NCI-H2029 (cell line): Measurements from ENCODE around the gene CASP10.
A peak's percentile ranks its signal among the peaks of the same experiment; 100 is the strongest.

Source experiments
- DNase-seq: peaks from one replicate; lab custom pipeline; 2025; lab: John Stamatoyannopoulos, UW

Gene CASP10

DNA sequence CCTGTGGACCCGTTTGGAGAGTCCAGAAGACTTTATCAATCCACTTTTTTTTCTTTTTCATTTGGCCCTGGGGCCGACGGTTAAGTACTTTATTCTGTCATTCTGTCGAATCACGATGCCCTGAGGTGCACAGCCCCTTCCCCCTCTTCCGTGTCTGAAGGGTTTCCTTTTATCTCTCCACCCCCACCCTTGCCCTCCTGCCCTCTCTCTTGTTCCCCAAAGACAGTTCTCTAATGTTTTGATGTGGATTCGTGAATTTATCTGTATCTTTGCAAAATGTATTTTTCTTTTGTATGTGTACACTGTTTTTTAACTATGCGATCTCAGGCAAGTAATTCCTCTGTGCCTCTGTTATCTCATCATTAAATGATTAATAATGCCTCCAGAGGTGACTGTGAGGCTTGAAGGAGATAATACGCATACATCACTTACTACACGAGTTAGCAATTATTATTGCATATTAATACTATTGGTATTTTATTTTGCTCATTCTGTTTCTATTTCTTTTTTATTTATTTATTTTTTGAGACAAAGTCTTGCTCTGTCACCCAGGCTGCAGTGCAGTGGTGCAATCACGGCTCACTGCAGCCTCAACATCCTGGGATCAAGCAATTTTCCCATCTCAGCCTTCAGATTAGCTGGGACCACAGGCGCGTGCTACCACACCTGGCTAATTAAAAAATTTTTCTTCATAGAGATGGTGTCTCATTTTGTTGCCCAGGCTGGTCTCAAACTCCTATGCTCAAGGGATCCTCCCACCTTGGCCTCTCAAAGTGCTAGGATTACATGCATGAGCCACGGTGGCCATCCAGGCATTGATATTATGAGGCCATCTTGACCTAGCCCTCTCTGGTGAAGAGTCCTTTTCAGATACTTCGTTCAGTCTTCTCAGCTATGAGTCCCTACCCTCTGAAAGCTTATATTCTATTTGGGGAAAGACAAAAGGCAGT is 76.0 kb downstream of the CASP10 start:
- no peak for DNase-seq

DNA sequence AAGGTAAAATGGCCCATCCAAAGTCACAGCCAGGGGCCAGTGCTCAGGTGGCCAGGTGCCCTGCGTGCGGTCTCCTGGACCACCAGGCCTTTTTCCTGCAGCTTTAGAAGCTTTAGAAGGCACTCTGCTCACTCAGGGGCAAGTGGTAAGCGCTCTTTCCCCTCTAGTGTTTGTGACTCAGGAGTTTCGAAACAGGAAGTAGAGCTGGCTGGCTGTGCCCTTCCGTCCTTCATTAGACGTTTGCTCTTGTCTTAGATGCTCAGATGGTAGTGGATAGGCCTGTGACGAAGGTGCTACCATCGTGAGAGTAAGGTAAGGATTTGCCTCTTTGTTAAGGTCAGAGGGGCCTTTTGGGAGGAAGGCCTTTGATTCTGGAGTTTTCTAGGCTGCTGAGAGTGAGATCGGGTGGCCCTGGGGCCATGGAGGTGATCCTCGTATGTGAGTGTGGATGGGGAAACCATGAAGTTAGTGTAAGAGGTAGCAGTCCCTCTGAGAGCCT is 77.4 kb downstream of the CASP10 start, which contains the start of gene CASP8:
TSS of gene CASP8 (plus strand) at position 235 of the 499 bp plus-strand sequence. CDS start 5,951 bp downstream, outside the sequence.
- DNase-seq: no peak

DNA sequence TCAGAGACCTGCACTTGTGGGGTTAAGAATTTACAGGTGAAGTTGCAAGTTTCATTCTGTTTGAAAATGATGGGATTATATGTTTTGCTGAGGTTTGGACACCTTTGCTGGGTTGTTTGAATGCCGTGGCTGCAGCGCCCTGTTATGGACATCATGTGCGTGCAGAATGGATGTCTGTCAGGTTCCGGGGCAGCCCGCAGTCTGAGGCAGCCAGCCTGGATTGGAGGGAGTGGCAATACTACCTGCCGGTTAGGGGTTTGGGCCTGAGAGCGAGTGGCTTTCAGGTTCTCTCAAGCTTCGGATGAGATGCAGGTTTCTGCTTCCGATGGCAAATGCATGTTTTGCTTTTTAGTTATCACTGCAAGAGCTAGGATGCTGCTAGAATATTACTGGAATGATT is 78.5 kb downstream of the CASP10 start:
- no peak for DNase-seq

DNA sequence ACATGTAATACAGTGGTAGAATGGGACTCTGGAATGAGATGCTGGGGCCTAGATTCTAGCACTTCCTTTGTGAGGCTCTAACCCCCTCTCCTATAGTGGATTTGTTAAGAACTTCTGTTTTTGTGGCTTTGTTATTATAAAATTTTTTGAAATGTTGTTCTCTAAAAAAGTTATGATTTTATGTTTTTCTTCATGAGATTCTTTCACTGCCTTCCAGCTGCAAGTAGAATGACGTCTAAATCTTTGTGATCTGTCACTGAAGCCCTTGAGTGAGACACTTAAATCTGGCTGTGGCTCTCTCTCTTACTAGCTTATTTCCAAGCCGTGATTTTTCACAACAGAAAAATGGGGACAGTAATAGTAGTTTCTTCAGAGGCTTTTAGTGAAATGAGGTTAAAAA is 79.0 kb downstream of the CASP10 start:
- no peak for DNase-seq

DNA sequence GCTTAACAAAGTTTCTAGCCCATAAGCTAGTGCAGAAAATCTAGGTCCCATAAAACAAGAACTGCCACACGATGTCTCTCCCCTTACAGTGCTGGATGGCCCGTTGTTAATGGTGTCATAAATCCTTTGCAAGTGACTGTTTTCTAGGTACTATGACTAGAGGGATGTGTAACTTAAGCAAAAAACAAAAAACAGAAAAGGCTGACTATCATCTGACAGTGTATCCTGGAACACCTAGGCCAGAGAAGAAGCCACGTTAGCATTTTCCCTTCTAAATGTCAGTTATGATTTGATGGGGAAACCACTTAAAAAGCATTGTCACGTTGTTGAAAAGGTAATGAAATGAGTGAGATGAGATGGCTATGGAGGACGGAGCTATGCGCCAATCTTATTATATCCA is 79.8 kb downstream of the CASP10 start:
- DNase-seq: no peak

DNA sequence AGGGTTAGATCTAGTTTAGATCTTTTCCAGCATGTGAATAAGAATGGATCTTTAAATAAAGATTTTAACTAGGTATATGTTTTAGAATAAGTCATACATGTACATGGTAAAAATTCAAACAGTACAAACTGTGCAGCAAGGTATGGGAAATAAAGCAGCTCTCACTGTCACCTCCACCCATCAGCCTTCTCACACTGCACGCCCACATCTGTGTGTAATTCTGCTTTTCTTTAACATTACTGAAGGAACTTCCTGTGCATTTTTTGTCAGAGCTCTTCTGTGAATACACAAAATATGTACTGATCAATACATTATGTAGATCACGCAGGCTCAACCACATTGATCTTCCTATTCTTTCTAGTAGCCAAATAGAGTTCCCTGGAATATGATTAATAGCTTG is 80.8 kb downstream of the CASP10 start:
- DNase-seq: no peak

DNA sequence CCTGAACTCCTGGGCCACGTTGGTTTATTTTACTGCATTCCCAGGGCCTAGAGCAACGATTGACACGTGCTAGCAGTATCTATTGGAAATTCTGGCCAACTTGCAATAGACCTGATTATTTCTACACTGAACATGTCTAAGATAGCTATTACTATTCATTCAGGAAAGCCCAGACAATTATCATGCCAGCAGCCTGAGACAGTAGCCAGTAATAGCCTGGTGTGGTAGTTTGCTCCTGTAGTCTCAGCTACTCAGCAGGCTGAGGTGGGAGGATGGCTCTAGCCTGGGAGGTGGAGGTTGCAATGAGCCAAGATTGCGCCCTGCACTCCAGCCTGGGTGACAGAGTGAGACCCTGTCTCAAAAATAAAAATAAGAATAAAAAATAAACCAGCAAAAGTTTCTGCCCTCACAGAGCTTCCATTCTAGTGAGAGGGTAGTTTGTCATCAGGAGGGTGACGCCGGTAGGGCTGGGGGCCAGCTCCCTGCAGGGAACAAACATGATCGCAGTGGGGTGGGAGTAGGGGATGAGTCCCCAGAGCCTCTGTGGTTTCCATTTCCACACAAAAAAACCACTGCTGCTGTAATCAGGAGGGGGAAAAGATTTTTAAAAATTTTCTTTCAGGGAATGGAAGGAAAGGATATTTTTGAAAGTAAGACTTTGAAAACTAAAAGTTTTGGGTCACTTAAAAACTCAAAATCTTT is 81.7 kb downstream of the CASP10 start:
- no peak for DNase-seq

DNA sequence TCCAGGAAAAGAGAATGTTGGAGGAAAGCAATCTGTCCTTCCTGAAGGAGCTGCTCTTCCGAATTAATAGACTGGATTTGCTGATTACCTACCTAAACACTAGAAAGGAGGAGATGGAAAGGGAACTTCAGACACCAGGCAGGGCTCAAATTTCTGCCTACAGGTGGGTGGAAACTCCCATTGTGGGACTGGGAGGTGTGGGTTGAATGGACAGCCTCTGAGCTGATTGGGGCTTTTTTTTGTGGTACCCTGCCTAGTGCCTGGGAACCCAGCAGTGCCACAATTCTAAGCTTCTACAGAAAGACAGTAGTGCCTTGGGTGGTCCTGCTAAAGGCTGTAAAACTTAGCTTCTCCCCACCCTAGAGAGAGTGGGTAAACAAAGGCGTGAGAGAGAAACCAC is 83.7 kb downstream of the CASP10 start:
- no peak for DNase-seq

DNA sequence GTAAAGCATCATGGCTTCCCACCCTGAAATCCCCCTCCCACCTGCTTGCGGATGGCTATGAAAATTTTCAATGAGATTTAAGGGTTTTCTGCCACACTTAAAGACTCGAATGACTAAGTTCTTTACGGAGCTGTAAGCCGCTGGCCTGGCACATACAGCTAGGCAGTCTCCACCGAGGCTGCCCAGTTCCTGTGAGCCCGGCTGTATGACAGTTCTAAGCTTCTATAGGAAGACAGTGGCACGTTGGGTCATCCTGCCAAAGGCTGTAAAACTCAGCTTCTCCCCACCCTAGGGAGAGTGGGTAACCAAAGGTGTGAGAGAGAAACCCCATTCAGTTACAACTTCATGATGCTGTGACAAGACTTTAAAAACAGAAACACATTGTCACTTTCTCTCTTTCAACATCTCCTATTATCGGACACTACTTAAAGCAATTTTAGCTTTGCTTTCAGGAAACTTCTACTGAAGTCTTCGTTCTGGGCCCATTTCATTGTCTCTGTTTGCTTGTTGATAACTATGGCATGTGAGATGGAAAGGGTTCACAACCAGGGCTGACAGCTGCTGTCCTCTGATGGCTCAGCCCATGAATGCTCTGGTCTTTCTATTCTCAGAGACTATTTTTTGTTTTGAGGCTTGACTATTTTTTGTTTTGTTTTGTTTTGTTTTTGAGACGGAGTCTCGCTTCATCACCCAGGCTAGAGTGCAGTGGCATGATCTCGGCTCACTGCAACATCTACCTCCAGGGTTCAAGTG is 84.5 kb downstream of the CASP10 start:
- DNase-seq: no peak

DNA sequence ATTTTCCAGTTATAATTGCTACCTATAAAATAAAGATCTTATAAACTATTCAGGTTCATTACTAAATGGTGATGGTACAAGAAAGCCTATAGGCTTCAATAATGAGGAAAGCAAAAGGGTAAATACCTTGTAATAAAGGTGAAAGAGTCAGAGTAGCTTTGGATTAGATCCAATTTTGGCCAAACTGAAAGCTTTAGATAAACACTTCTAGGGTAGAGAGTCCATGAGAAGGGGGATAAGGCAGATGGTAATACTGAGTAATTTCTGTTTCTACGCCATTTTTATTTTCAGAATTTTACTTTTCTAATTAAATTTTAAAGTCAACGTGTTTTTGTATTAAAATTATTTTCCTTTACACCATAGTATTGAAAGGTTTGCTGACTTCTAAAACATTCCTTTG is 86.8 kb downstream of the CASP10 start:
- DNase-seq: peak; percentile 49

DNA sequence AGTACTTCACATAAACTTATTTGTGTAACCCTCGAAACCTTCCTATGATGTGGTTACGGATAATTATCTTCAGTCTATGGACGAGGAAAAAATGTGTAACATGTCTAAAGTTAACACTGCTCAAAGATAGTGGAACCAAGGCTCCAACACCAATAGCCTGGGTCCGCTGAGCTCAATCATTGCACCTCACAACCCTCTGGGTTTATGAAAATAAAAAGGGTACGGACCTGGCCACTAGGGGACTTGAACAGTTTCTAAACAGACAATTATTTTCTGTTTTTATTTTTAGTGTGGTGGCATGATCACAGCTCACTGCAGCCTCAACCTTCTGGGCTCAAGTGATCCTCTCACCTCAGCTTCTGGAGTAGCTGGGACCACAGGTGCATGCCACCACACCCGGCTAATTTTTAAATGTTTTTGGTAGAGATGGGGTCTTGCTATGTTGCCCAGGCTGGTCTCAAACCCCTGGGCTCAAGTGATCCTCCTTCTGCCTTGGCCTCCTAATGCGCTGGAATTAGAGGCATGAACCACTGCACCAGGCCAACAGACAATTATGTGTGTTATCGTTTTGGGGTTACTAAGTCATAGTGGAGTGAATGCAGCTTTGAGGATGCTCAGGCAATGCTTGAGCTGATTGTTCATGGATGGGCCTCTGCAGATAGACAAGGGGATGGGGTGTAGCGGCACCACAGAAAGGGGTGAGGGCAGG is 87.5 kb downstream of the CASP10 start:
- DNase-seq: no peak

DNA sequence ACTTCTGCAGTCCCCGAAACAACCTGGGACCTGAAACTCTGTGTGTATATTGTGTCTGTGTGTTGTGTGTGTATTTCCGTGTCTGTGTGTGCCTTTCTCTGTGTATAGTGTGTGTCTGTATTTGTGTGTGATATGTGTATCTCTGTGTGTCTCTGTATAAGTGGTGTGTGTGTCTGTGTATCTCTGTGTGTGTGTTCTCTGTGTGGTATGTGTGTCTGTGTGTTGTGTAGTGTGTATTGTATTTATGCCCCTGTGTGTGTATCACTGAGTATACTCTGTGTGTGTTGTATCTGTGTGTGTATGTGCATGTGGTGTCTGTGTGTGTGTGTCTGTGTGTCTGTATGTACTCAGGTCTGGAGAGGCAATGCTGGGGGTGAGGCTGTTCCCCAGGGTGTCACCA is 89.0 kb downstream of the CASP10 start:
- no peak for DNase-seq

DNA sequence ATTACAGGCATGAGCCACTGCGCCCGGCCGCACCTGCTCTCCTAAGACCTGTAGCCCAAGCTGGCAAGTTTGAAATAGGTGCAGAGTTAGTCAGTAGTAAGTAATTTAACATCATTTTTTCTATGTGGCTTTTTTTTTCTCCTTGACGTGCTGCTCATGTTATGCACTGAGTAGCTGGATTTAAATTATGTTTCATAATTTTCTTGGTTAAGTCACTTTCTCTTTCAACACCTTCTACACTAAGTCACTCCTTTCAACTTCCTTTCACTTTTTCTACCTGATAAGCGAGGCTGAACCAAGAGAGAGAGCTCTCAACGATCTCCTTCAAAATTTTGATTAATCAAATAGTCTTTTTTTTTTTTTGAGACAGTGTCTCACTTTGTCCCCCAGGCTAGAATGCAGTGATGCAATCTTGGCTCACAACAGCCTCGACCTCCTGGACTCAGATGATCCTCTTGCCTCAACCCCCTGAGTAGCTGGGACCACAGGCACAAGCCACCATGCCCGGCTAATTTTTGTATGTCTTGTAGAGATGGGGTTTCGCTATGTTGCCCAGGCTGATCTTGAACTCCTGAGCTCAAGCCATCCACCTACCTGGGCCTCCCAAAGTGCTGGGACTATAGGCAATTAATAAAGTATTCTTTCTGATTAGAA is 90.5 kb downstream of the CASP10 start:
- DNase-seq: no peak

DNA sequence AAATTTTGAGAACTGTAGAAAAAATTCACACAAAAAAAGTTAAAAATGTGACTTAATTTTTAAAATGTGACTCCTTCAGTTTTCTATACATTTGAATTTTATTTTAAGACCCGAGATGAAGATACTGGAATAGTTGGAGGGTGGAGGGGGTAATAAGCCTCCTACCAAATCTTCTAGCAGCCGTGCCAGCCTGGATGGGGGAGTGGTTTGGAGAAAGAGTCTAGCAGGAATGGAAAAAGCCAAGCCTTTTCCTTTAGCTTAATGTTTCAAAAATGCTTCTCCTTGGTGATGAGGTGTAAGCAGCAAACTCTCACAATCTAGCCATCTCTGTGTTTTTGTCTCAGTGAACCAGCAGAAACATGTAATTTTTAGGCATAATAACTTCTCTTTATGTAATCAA is 92.1 kb downstream of the CASP10 start:
- DNase-seq: no peak

DNA sequence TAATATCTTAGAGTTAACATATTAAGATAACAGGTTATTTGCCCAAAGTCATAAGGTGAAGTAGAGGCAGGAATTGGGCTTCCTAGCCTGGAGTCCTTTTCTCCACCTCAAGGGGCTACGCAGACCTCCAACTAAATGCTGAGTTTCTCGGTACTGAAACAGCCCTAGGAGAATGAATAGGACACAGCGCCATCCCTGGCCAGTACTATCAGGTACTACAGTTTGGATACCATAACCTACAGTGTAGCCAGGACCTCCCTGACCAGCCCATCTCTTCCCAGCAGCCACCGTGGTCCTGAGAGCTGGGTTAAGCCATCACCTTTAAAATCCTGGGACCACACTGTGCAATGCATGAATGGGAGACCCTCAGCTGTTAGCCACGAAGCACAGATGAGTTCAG is 93.0 kb downstream of the CASP10 start:
- DNase-seq: no peak

DNA sequence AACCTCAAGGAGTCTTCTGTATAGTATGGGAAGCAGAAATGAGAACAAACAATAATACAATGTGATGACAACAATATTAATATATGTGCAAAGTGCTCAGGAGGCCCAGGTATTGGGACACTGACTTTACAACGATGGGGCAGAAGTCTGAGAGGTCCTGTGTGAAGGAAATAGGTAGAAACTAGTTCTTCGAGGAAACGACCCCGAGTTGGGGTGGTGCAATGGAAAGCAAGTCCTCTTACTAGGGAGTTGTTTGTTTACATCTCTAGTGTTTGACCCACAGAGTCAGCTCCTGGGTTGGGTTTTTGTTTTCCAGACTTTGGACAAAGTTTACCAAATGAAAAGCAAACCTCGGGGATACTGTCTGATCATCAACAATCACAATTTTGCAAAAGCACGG is 93.6 kb downstream of the CASP10 start:
- DNase-seq: no peak
